Left renal pelvis (tissue), 4 donors: ENCODE results near the gene VAV3. TPM values are rescaled to one million over a fixed set of nuclear protein-coding genes. Genes with fewer than 3 reads are reported as not detected.

Experiments used
- DNase-seq, 4 donors: peaks; one replicate each; pipeline ENCODE4 v3.0.0-alpha.2; 2013; ENCODE audit warnings: low read depth in 4 of 4, low spot score in 3 of 4
- polyA plus RNA-seq, 4 donors: library from polyadenylated mRNA; unstranded; fragments of 120-200 nt; gene quantifications; one replicate each; pipeline ENCODE4 v1.2.1, GENCODE V29; 2013; ENCODE audit not compliant: insufficient read length in 4 of 4

Gene VAV3
- polyA plus RNA-seq, 4 donors: 4.7 to 142 (median 123) TPM

DNA sequence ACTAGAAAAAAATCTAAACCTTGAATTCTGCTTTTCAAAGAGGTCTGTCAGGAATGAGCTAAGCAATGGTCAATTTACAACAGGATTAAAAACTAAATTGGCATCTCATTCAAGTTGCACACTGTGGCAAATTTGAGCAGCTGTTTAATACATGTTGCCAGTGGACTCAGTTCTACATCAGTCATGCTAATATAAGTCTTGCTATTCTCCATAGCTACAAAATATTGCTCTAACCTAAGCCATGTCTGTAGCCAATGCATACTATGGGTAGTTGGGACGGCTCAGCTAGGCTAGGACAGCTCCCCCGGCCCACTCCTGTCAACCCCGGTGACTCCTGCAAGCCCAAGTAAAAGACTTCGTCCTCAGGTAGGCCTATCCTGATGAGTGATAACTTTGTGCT lies 10.9 kb upstream of the VAV3 start:
- DNase-seq: no peak

GRCh38 chr1:107974090-107974489 lies 9.1 kb upstream of the VAV3 start:
- DNase-seq: no peak

DNA sequence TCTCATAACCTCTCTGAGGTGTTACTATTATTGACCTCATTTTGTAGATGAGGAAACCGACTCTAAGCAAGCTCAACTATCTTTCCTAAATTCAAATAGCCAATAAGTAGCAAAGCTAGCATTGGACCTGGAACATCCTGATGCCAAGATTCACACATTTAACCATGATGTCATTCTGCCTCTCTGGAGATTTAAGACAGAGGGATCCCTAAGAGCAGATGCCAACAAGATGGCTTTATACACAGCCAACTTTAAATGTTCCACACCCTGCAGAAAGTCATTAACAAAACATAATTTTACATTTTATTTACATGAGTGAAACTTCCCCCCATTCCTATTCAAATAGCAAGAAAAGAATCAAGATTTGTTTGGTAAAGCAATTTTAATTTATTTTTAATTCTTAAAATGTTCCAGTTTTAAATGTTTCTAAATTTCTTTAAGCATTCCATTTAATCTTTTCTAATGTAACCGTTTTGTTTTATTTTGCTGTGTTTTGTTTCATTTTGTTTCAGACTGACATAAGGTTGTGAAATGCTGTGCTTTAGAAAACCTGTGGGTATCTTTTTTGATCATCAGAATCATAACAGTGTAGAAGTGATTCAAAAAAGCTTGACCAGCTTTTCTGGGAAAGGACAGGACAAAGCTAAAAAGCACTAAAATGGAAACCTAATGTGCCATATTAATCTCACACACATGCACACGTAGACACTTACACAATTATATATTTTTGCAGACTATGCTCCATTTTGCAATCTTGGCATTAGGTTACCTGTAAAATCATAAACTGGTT lies 7.6 kb upstream of the VAV3 start:
- DNase-seq: no peak

- no peak for DNase-seq
Observed at GRCh38 chr1:107966550-107966949, 1.6 kb upstream of the VAV3 start.

DNA sequence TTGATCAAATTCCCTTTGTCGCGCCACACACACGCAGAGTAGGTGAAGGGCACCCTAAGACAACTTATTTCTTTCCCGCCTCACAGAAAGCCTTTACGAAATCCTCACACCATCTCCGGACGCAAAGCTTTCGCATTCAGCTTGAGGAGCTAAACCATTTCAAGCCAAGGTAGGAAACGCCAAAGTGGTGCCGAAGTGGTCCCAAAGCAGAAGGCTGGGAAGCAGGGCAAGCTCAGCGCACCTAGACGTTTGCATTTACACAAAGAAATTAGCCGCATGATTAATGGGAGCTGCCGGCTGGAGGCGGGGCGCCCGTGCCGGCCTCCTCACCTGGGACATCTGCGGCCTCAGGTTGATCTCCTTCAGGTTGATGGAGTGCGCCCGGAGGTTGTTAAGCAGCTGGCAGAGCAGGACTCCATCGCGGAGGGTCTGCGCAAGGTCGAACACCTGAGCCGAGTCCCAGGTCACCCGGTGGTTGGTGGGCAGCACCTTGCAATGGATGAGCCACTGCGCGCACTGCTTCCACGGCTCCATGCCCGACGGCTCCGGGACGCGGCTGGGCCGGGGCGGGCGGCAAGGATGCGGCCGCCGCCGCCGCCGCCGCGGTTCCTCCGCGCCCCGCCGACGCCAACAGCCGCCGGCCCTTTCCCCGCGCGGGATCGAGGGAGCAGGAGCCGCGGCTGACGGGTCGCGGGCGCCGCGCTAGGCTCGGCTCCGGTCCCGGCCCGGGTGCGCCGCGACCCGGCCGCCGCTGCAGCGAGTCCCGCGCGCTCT lies 457 bp downstream of the VAV3 start:
- DNase-seq: peak in 1 of 4 donors; percentile 5

DNA sequence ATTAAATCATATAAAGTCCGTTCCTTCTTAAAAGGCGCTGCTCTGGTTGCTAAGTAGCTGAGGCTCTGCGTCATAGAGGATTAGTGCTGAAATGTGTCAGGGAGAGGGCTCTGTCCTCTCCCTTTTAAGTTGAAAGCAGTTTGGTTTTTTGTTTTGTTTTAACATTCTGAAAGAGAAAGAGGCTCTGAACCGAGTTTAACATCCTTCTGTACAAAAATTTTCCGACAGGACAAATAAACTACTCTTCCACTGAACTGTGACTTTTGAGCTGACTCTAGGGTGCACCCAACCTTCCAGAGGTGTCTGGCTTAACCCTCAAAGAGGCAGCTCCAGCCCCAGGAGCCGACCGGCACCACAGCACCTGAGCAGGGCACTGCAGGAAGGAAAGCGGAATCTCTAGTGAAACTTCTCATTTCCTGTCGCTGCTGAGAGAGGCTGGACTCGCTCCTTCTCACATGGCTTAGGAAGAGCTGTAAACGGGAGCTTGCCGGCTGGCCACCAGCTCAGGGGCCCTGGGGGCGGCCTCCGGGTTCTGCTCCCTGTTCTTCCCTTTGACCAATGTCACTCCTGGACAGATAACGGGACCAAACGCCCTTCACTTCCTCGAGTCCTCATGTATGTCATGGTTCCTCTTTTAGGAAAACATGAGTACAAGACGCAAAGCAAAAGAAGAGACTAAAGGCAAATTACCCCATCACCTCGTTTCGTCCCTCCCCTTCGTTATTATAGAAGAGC lies 1.2 kb downstream of the VAV3 start:
- DNase-seq: peak in 1 of 4 donors; percentile 8

GRCh38 chr1:107963008-107963407 lies 2.0 kb downstream of the VAV3 start:
- no peak for DNase-seq

DNA sequence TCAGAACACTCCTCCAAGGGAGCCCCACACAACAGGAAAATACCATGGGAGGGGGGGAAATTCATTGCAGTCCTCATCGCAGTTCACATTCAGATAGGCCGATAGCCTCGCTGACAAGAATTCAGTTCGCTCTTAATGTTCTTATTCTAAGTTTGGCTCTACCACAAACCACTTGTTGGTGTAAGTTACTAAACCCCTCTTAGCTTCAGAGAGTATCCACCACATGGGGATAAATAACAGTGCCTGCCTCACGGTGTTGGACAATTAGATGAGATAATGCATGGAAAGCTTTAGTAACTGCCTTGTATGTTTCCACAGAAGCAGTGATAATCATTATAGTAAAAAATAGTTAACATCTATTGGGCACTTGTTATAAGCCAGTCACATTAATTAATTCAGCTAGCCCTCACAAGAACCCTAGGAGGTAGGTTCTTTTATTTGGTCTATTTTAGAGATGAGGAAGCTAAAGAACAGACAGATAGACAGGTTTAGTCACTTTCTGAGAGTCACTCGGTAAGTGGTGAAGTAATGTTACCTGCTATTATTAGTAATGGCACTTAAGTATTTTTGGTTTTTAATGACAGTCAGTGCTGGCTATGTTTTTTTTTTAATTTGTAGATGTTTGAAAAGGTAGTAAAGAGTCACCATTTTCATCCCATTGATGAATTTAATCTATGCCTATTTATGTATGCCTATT lies 10.1 kb downstream of the VAV3 start:
- no peak for DNase-seq

DNA sequence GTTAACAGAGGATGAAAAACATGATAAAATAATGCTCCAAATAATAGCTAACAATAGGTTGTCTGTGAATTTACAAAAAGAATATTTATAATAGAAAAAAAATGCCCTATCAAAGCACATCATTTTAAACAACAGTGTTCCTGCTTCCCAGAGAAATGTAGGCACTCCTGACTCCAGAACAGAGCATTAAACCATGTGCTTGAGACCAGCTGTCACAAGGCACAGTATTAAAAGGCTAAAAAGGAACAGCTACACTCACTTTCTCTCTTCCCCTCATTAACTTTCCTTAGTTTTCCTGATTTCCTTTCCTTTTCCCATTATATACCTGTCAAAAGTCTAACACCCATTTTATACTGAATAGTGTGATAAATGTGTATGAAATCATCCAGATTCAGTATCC lies 10.9 kb downstream of the VAV3 start:
- DNase-seq: no peak

GRCh38 chr1:107953556-107953955 lies 11.4 kb downstream of the VAV3 start:
- no peak for DNase-seq

GRCh38 chr1:107952989-107953388 lies 12.0 kb downstream of the VAV3 start:
- DNase-seq: no peak

DNA sequence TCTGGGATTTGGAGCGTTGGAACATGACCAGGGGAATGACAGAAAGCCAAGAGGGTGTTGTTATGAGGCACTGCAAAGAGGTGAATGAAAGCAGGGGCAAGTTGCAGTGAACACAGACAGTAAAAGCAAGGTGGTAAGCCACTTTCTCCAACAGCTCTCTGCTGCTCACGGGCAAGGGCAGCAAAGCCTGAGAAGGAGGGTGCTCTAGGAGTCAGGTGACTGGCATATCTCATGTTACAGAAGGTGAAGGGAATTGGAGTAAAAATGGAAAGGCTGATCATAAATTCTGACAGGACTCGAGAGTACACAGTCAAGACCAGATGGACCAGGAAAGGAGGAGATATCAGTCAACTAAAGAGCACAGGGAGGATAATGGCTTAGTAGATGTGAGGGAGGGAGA lies 14.5 kb downstream of the VAV3 start:
- DNase-seq: no peak

DNA sequence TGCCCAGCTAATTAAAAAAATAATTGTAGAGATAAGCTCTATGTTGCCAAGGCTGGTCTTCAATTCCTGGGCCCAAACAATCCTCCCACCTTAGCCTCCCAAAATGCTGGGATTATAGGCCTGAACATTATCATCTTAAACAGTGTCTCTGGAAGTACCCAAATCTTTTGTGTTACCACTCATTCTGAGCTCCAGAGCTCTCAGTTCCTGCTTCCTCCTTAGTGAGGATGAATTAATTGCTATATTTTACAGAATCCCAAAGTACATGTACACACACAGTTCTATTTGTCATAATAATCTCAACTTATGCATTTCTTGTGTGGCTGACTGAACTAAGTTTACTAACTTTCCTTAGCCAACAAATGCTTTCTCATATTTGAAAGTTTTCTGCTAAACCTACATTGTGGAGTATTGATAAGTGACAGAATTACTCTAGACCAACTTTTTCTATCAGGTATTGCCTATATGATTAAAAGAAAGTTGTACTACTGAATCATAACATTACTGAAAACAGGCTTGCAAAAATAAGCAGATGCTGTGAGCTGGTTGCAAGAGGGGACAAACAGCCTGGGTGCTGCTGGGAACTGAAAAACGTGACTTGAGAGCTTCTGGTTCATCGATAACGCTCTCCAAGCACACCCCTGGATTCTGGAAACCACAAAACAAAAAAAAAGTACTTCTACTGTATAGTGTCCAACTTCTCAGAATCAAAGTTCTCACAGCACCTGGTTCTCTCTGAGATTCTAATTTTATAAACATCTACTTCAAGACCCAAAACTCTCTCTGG lies 15.3 kb downstream of the VAV3 start:
- no peak for DNase-seq

- DNase-seq: no peak
Observed at GRCh38 chr1:107946794-107947193, 18.2 kb downstream of the VAV3 start.

DNA sequence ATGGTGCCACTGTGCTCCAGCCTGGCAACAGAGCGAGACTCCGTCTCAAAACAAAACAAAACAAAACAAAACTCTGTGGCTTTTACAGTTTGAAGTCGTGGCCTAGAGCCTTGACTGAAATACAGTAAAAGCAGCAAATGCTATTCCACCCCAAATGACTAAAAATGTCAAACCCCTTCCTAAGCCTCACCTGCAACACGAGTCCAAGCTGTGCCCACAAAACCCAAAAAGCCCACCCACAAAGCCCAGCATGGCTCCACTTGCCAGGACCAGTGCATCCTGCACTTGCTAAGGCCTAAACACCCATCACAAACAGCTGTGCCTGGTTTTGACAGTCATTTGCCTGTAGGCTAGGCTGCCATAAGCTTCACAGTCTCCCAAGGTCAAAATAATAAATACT lies 21.3 kb downstream of the VAV3 start:
- no peak for DNase-seq

- no peak for DNase-seq
Observed at GRCh38 chr1:107942814-107943213, 22.2 kb downstream of the VAV3 start.

- DNase-seq: no peak
Observed at GRCh38 chr1:107941531-107941930, 23.4 kb downstream of the VAV3 start.

- DNase-seq: no peak
Observed at GRCh38 chr1:107941123-107941522, 23.9 kb downstream of the VAV3 start.

DNA sequence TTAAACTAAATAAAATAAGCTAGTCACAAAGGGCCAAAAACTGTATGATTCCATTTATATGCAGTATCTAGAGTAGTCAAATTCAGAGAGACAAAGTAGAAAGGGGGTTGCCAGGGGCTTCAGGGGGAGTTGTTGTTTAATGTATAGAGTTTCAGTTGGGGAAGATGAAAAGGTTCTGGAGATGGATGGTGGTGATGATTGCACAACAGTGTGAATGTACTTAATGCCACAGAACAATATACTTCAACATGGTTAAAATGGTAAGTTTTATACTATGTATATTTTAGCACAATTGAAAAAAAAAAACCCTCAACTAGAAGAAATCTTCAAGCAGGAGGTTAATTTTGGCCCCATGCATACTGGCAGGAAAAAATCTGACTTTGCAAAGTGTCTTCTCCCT lies 24.3 kb downstream of the VAV3 start:
- no peak for DNase-seq

DNA sequence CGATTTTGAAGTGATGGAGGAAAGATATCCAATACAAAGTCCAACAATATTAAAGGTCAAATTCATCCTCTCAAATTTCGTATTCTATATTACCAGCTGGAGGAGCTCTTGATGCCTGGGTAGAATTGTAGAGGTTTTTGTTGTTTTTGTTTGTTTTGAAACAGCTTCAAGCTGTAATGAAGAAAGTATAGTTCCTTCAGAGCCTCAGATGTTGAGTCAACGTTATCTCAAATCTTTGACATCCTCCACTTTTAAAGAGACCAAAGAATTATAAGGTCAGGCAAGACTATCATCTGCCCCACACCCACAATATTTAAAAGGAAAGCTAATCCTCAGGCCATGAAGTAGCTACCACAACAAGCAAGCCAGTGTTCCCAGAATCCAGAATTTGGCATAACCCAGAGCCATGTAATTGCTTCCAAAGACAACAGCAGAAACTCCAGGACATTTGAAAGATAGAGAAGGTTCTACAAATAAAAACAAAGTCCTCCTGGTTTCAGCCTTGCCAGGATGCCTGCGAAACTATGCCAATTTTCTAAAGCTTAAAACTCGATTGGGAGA lies 24.9 kb downstream of the VAV3 start:
- DNase-seq: no peak
